ENCODE measurements around the gene SPEM1.

SPEM1 gene

GRCh38 chr17:7391307-7391706, 28.8 kb upstream of the SPEM1 start:
- no peak overlapping the region for H3K27ac Mint-ChIP-seq
- H3K36me3 Mint-ChIP-seq, result peaks cover 28 to 46% of the 10 kb centered on the region in 2 donors
- no peaks in the 10 kb centered on the region for H3K9me3 Mint-ChIP-seq
- H3K4me1 Mint-ChIP-seq, result peaks cover 13 to 20% of the 10 kb centered on the region in 2 donors
- DNase-seq, result no peak
- H3K4me3 Mint-ChIP-seq, result no peak overlapping the region
- no peak for ATAC-seq (replicated peaks)
- H3K27me3 Mint-ChIP-seq, result no peaks in the 10 kb centered on the region

GRCh38 chr17:7392696-7393612, 27.2 kb upstream of the SPEM1 start:
- Mint-ChIP-seq H3K9me3 (no peaks in the 10 kb centered on the region), H3K36me3 (peaks cover 27 to 42% of the 10 kb centered on the region in 2 donors), H3K4me1 (peaks cover 13 to 20% of the 10 kb centered on the region in 2 donors), H3K27ac (no peak overlapping the region), H3K4me3 (peak overlapping the region; percentile 79 to 93), H3K27me3 (no peaks in the 10 kb centered on the region)
- ATAC-seq (replicated peaks) (no peak), DNase-seq (no peak)

GRCh38 chr17:7393613-7394451, 26.3 kb upstream of the SPEM1 start:
- peaks cover 13 to 20% of the 10 kb centered on the region in 2 donors for H3K4me1 Mint-ChIP-seq
- peak; percentile 54 to 55 for ATAC-seq (replicated peaks)
- no peaks in the 10 kb centered on the region for H3K9me3 Mint-ChIP-seq
- H3K27me3 Mint-ChIP-seq, result no peaks in the 10 kb centered on the region
- peaks cover 26 to 38% of the 10 kb centered on the region in 2 donors for H3K36me3 Mint-ChIP-seq
- H3K4me3 Mint-ChIP-seq, result peak overlapping the region; percentile 79 to 93
- DNase-seq, result no peak
- H3K27ac Mint-ChIP-seq, result peak overlapping the region; percentile 92

GRCh38 chr17:7394452-7395191, 25.5 kb upstream of the SPEM1 start, which contains the start of gene PLSCR3:
Gene PLSCR3, minus strand, starts transcription at chr17:7394525. Its CDS starts 415 bp downstream, at chr17:7394110.
- ATAC-seq (replicated peaks) (peak; percentile 89 to 90), DNase-seq (peak; percentile 83)
- H3K9me3 Mint-ChIP-seq, result no peaks in the 10 kb centered on the region
- H3K4me1 Mint-ChIP-seq, result peaks cover 13 to 22% of the 10 kb centered on the region in 2 donors
- peak within 1 kb of the TSS; percentile 79 to 99 for H3K4me3 Mint-ChIP-seq
- peaks cover 22 to 34% of the 10 kb centered on the region in 2 donors for H3K36me3 Mint-ChIP-seq
- peak within 1 kb of the TSS; percentile 99 for H3K27ac Mint-ChIP-seq
- H3K27me3 Mint-ChIP-seq, result no peaks in the 10 kb centered on the region

- peak overlapping the region; percentile 11 for H3K27ac Mint-ChIP-seq
- no peak for ATAC-seq (replicated peaks)
- no peaks in the 10 kb centered on the region for H3K27me3 Mint-ChIP-seq
- peaks cover 11 to 24% of the 10 kb centered on the region in 2 donors for H3K4me1 Mint-ChIP-seq
- DNase-seq, result no peak
- H3K9me3 Mint-ChIP-seq, result no peaks in the 10 kb centered on the region
- H3K4me3 Mint-ChIP-seq, result no peak overlapping the region
- peaks cover 16 to 22% of the 10 kb centered on the region in 2 donors for H3K36me3 Mint-ChIP-seq
Measured at GRCh38 chr17:7396147-7396546, 24.0 kb upstream of the SPEM1 start.

GRCh38 chr17:7398612-7399011, 21.5 kb upstream of the SPEM1 start:
- DNase-seq (no peak), ATAC-seq (replicated peaks) (no peak)
- no peak overlapping the region for H3K4me3 Mint-ChIP-seq
- peaks cover 9 to 13% of the 10 kb centered on the region in 2 donors for H3K36me3 Mint-ChIP-seq
- H3K27ac Mint-ChIP-seq, result no peak overlapping the region
- peaks cover 15 to 28% of the 10 kb centered on the region in 2 donors for H3K4me1 Mint-ChIP-seq
- no peaks in the 10 kb centered on the region for H3K27me3 Mint-ChIP-seq
- H3K9me3 Mint-ChIP-seq, result no peaks in the 10 kb centered on the region

- DNase-seq (no peak), ATAC-seq (replicated peaks) (peak in 1 of 2 donors; percentile 11)
- Mint-ChIP-seq H3K27ac (peak overlapping the region; percentile 93), H3K4me3 (peak overlapping the region; percentile 97 to 100), H3K9me3 (no peaks in the 10 kb centered on the region), H3K27me3 (peaks cover 15 to 23% of the 10 kb centered on the region in 2 donors), H3K36me3 (peaks cover 8 to 9% of the 10 kb centered on the region in 2 donors), H3K4me1 (peaks cover 14 to 32% of the 10 kb centered on the region in 2 donors)
Measured at GRCh38 chr17:7403043-7403726, 16.9 kb upstream of the SPEM1 start.

GRCh38 chr17:7403727-7403976, 16.5 kb upstream of the SPEM1 start:
- DNase-seq (no peak), ATAC-seq (replicated peaks) (peak; percentile 51 to 61)
- Mint-ChIP-seq H3K36me3 (peaks cover 8 to 9% of the 10 kb centered on the region in 2 donors), H3K4me1 (peaks cover 14 to 32% of the 10 kb centered on the region in 2 donors), H3K27me3 (peaks cover 15 to 23% of the 10 kb centered on the region in 2 donors), H3K27ac (peak overlapping the region; percentile 93), H3K9me3 (no peaks in the 10 kb centered on the region), H3K4me3 (peak overlapping the region; percentile 97 to 100)

GRCh38 chr17:7403977-7404736, 16.0 kb upstream of the SPEM1 start, which contains the start of gene TMEM256:
Gene TMEM256, minus strand, starts transcription at chr17:7404097. Its CDS starts 13 bp downstream, at chr17:7404084.
- H3K27ac Mint-ChIP-seq, result peak within 1 kb of the TSS; percentile 93
- no peaks in the 10 kb centered on the region for H3K9me3 Mint-ChIP-seq
- H3K4me3 Mint-ChIP-seq, result peak within 1 kb of the TSS; percentile 97 to 100
- H3K36me3 Mint-ChIP-seq, result peaks cover 8 to 9% of the 10 kb centered on the region in 2 donors
- H3K27me3 Mint-ChIP-seq, result peaks cover 17 to 27% of the 10 kb centered on the region in 2 donors
- H3K4me1 Mint-ChIP-seq, result peaks cover 14 to 32% of the 10 kb centered on the region in 2 donors
- peak; percentile 94 for DNase-seq
- peak; percentile 95 for ATAC-seq (replicated peaks)

GRCh38 chr17:7404737-7405349, 15.3 kb upstream of the SPEM1 start:
- DNase-seq, result no peak
- H3K27ac Mint-ChIP-seq, result peak overlapping the region; percentile 93
- no peaks in the 10 kb centered on the region for H3K9me3 Mint-ChIP-seq
- peak overlapping the region; percentile 97 to 100 for H3K4me3 Mint-ChIP-seq
- ATAC-seq (replicated peaks), result peak; percentile 28 to 33
- H3K36me3 Mint-ChIP-seq, result peaks cover 4 to 5% of the 10 kb centered on the region in 2 donors
- peaks cover 14 to 28% of the 10 kb centered on the region in 2 donors for H3K4me1 Mint-ChIP-seq
- H3K27me3 Mint-ChIP-seq, result peaks cover 24 to 34% of the 10 kb centered on the region in 2 donors

- Mint-ChIP-seq H3K27ac (peak overlapping the region; percentile 89), H3K4me1 (peaks cover 14 to 27% of the 10 kb centered on the region in 2 donors), H3K27me3 (peaks cover 25 to 41% of the 10 kb centered on the region in 2 donors), H3K36me3 (peaks cover 4 to 5% of the 10 kb centered on the region in 2 donors), H3K4me3 (peak overlapping the region; percentile 97 to 100), H3K9me3 (no peaks in the 10 kb centered on the region)
- ATAC-seq (replicated peaks) (no peak), DNase-seq (no peak)
Measured at GRCh38 chr17:7405350-7406234, 14.5 kb upstream of the SPEM1 start.

Measured in stimulated activated naive B cell treated with anti-CD40 and anti-IgM and Interleukin-4, amounts not matched to agents 10 μg/mL and 1 μg/mL and 100 μg/mL, for 72 hours (primary cell).